ENCODE measurements around the gene B3GAT2.

The B3GAT2 gene

GRCh38 chr6:70841112-70841511, 115.7 kb downstream of the B3GAT2 start:
- DNase-seq: no peak

- DNase-seq: no peak
Observed at GRCh38 chr6:70839286-70840266, 117.3 kb downstream of the B3GAT2 start.

GRCh38 chr6:70838907-70839285, 118.0 kb downstream of the B3GAT2 start:
- DNase-seq: no peak

GRCh38 chr6:70834520-70834919, 122.3 kb downstream of the B3GAT2 start:
- no peak for DNase-seq

GRCh38 chr6:70831427-70831826, 125.4 kb downstream of the B3GAT2 start:
- no peak for DNase-seq

GRCh38 chr6:70823651-70824050, 133.2 kb downstream of the B3GAT2 start:
- DNase-seq: no peak

GRCh38 chr6:70821751-70822150, 135.1 kb downstream of the B3GAT2 start:
- DNase-seq: no peak

GRCh38 chr6:70820778-70821177, 136.1 kb downstream of the B3GAT2 start:
- no peak for DNase-seq

GRCh38 chr6:70819646-70820045, 137.2 kb downstream of the B3GAT2 start:
- DNase-seq: no peak

GRCh38 chr6:70813885-70814284, 143.0 kb downstream of the B3GAT2 start:
- no peak for DNase-seq

GRCh38 chr6:70811788-70812187, 145.1 kb downstream of the B3GAT2 start:
- no peak for DNase-seq
